Germinal center (tissue), 1 donor: ENCODE measurements around the gene NR2F2.
"Not testable (repeated sequence)": the region's sequence is repeated elsewhere in the genome, so short reads cannot be mapped to it uniquely, and the experiment has no call there.

Experiments used
- DNase-seq: peaks from one replicate; pipeline ENCODE4 v3.0.0; 2012; ENCODE audit warnings: mixed read lengths, low spot score

The NR2F2 gene

GRCh38 chr15:96367311-96368200 is 37.1 kb downstream of the NR2F2 start:
- no peak for DNase-seq

GRCh38 chr15:96369351-96369750 is 38.9 kb downstream of the NR2F2 start:
- DNase-seq: no peak

- DNase-seq: no peak
These were observed 39.5 kb downstream of the NR2F2 start for GRCh38 chr15:96369825-96370621.

- DNase-seq: no peak
These were observed 42.1 kb downstream of the NR2F2 start for GRCh38 chr15:96372554-96372953.

GRCh38 chr15:96374499-96374898 is 44.0 kb downstream of the NR2F2 start:
- DNase-seq: no peak

- DNase-seq: not testable (repeated sequence)
These were observed 49.1 kb downstream of the NR2F2 start for GRCh38 chr15:96379592-96379991.

- no peak for DNase-seq
These were observed 51.0 kb downstream of the NR2F2 start for GRCh38 chr15:96381463-96381862.

- DNase-seq: no peak
These were observed 54.7 kb downstream of the NR2F2 start for GRCh38 chr15:96385195-96385594.

- no peak for DNase-seq
These were observed 58.2 kb downstream of the NR2F2 start for GRCh38 chr15:96388673-96389072.
